HEK293T (cell line): ENCODE results near the gene PJA1.

Source experiments
- CTCF ChIA-PET: fragments of 350-600 bp; formaldehyde crosslinking; extraction: SDS; loops from one replicate; lab custom pipeline; 2021; ENCODE audit warnings: antibody characterized with exemption, inconsistent platforms; lab: Yijun Ruan, JAX
- POLR2A ChIA-PET: fragments of 350-600 bp; formaldehyde crosslinking; extraction: SDS; loops from one replicate; lab custom pipeline; 2020; ENCODE audit warnings: antibody characterized with exemption, inconsistent platforms; lab: Yijun Ruan, JAX
- DNase-seq: peaks from one replicate; pipeline ENCODE4 v3.0.0; 2012; ENCODE audit warnings: mixed read lengths; ENCODE audit errors: extremely low spot score
- ARNT ChIP-seq: fragments of 450-650 bp; IDR thresholded peaks from 2 replicates; pipeline ENCODE4 v1.6.1; 2017; ENCODE audit warnings: mild to moderate bottlenecking
- BHLHE40 ChIP-seq: fragments of 450-650 bp; IDR thresholded peaks from 2 replicates; pipeline ENCODE4 v1.6.1; 2016; ENCODE audit warnings: mild to moderate bottlenecking, moderate library complexity, borderline replicate concordance
- CTBP1 ChIP-seq: fragments of 450-650 bp; IDR thresholded peaks from 2 replicates; pipeline ENCODE4 v1.6.1; 2016; ENCODE audit warnings: borderline replicate concordance
- ELF4 ChIP-seq: fragments of 450-650 bp; IDR thresholded peaks from 2 replicates; pipeline ENCODE4 v1.6.1; 2017; ENCODE audit warnings: antibody characterized with exemption
- FOXA1 ChIP-seq: fragments of 450-650 bp; IDR thresholded peaks from 2 replicates; pipeline ENCODE4 v1.6.1; 2016; ENCODE audit warnings: mild to moderate bottlenecking
- FOXK2 ChIP-seq: fragments of 450-650 bp; IDR thresholded peaks from 2 replicates; pipeline ENCODE4 v1.6.1; 2016; ENCODE audit warnings: mild to moderate bottlenecking
- FOXM1 ChIP-seq: fragments of 450-650 bp; IDR thresholded peaks from 2 replicates; pipeline ENCODE4 v1.6.1; 2017; ENCODE audit warnings: mild to moderate bottlenecking, borderline replicate concordance
- HDGF ChIP-seq: fragments of 450-650 bp; IDR thresholded peaks from 2 replicates; pipeline ENCODE4 v1.6.1; 2017; ENCODE audit warnings: antibody characterized with exemption, borderline replicate concordance
- L3MBTL2 ChIP-seq: fragments of 450-650 bp; conservative IDR thresholded peaks from 2 replicates; pipeline ENCODE4 v1.6.1; 2016; ENCODE audit warnings: mild to moderate bottlenecking
- LEF1 ChIP-seq: fragments of 450-650 bp; IDR thresholded peaks from 2 replicates; pipeline ENCODE4 v1.6.1; 2017; ENCODE audit warnings: mild to moderate bottlenecking, borderline replicate concordance
- NFRKB ChIP-seq: fragments of 450-650 bp; IDR thresholded peaks from 2 replicates; pipeline ENCODE4 v1.6.1; 2016; ENCODE audit warnings: mild to moderate bottlenecking, moderate library complexity
- SP1 ChIP-seq: fragments of 450-650 bp; IDR thresholded peaks from 2 replicates; pipeline ENCODE4 v1.6.1; 2017
- SUZ12 ChIP-seq: fragments of 450-650 bp; IDR thresholded peaks from 2 replicates; pipeline ENCODE4 v1.6.1; 2016; ENCODE audit warnings: mild to moderate bottlenecking
- TARDBP ChIP-seq: fragments of 450-650 bp; IDR thresholded peaks from 2 replicates; pipeline ENCODE4 v1.6.1; 2016
- ZNF384 ChIP-seq: fragments of 450-650 bp; IDR thresholded peaks from 2 replicates; pipeline ENCODE4 v1.6.1; 2016
- TF ChIP-seq, protein P1 (sequence below): fragments of 450-650 bp; IDR thresholded peaks from 2 replicates; pipeline ENCODE4 v1.6.1; 2016

The PJA1 gene

GRCh38 chrX:69123481-69123880, 41.8 kb downstream of the PJA1 start:
- no peak for DNase-seq

DNA sequence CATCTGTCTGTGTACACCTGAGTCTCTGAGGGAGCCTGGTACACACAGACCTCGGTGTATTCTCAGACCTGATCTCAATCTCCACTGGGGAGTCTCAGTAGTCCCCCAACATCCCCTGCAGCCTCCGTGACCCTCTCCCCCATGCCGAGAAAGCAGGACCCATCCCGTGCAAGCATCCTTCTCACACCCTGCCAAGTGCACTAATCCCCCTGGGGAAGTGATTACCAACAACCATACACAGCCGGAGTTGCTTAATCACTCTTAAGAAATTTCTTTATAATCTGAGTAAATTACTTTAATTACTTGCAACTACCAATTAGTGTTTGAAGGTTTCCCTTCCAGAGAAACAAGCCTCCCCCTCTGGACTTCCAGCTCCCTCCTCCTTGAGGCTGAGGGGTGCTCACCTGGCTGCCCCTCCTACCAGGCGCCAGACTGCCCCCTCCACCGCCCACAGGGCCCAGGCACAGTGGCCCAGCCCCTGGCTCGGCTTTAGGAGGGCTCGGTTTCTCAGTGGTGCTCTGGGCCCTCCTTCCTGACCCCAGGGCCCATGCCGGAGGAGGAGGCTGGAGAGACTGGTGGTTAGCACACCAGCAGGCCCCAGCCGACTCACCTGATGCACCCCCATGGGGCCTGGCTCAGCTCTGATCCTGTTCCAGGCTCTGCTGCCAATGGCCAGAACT, 43.8 kb downstream of the PJA1 start:
- TF ChIP-seq CTBP1 (no peak), FOXK2 (no peak), ARNT (no peak), HDGF (no peak), SUZ12 (no peak), TARDBP (no peak), SP1 (no peak), L3MBTL2 (no peak), FOXM1 (no peak), NFRKB (no peak), LEF1 (no peak), ELF4 (no peak), FOXA1 (no peak), BHLHE40 (no peak), ZNF384 (no peak)
- TF ChIP-seq, protein P1, sequence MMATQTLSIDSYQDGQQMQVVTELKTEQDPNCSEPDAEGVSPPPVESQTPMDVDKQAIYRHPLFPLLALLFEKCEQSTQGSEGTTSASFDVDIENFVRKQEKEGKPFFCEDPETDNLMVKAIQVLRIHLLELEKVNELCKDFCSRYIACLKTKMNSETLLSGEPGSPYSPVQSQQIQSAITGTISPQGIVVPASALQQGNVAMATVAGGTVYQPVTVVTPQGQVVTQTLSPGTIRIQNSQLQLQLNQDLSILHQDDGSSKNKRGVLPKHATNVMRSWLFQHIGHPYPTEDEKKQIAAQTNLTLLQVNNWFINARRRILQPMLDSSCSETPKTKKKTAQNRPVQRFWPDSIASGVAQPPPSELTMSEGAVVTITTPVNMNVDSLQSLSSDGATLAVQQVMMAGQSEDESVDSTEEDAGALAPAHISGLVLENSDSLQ = no peak
- DNase-seq = no peak
- ChIA-PET CTCF (no interaction called here), POLR2A (no interaction called here)

More at GRCh38 chrX:69123481-69123880, 41.8 kb downstream of the PJA1 start:
- ChIA-PET CTCF (interaction anchor here (0.6 to 1.7 kb wide), 3 partner anchors 10 to 22 kb away, joined by 3 to 6 read pairs (median 3); no protein-coding TSS in a partner anchor), POLR2A (interaction anchor here (0.9 to 1.4 kb wide), 3 partner anchors 15 to 43 kb away, joined by 3 read pairs; no protein-coding TSS in a partner anchor)
- no peak for TF ChIP-seq SP1
- no peak for TF ChIP-seq FOXK2
- no peak for TF ChIP-seq LEF1
- TF ChIP-seq HDGF = no peak
- no peak for TF ChIP-seq NFRKB
- no peak for TF ChIP-seq ARNT
- TF ChIP-seq, protein P1 = no peak
- TF ChIP-seq TARDBP = no peak

GRCh38 chrX:69120476-69120875, 44.8 kb downstream of the PJA1 start:
- DNase-seq = no peak
- ChIA-PET POLR2A (interaction anchor here (0.8 kb wide), 1 partner anchor 40 kb away, joined by 3 read pairs; no protein-coding TSS in a partner anchor), CTCF (interaction anchor here (0.6 kb wide), 1 partner anchor 292 kb away, joined by 3 read pairs; no protein-coding TSS in a partner anchor)
- TF ChIP-seq SP1 (no peak), BHLHE40 (no peak), CTBP1 (no peak), TARDBP (no peak), ZNF384 (no peak), HDGF (no peak)

DNA sequence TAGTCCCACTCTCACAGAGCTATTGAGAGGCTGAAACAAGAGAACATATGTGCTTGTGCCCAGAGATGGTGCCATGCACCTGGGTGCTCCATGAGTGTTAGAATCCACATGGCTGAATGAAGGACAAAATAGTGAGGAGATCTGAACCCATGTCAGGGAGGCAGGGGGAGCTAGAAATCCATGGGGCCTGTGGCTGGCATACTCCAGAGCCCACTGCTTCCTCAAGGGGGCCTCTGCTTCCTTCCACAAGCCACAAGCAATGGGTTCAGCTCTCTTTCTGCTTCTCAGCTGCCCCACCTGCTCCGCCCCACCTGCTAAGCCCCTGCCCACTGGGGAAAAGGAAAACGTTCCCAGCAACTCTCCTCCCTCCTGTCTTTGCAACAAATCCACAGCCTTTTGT, 46.1 kb downstream of the PJA1 start:
- TF ChIP-seq L3MBTL2 (no peak), FOXA1 (no peak), SUZ12 (no peak), ARNT (no peak), HDGF (no peak), BHLHE40 (no peak), ZNF384 (no peak), FOXK2 (no peak), CTBP1 (no peak), TARDBP (no peak), ELF4 (no peak), FOXM1 (no peak), NFRKB (no peak), SP1 (no peak)
- TF ChIP-seq, protein P1 = no peak
- ChIA-PET POLR2A (interaction anchor here (1.3 kb wide), 1 partner anchor 35 kb away, joined by 5 read pairs; no protein-coding TSS in a partner anchor), CTCF (interaction anchor here (1.3 kb wide), 1 partner anchor 14 kb away, joined by 3 read pairs; no protein-coding TSS in a partner anchor)
- no peak for DNase-seq

DNA sequence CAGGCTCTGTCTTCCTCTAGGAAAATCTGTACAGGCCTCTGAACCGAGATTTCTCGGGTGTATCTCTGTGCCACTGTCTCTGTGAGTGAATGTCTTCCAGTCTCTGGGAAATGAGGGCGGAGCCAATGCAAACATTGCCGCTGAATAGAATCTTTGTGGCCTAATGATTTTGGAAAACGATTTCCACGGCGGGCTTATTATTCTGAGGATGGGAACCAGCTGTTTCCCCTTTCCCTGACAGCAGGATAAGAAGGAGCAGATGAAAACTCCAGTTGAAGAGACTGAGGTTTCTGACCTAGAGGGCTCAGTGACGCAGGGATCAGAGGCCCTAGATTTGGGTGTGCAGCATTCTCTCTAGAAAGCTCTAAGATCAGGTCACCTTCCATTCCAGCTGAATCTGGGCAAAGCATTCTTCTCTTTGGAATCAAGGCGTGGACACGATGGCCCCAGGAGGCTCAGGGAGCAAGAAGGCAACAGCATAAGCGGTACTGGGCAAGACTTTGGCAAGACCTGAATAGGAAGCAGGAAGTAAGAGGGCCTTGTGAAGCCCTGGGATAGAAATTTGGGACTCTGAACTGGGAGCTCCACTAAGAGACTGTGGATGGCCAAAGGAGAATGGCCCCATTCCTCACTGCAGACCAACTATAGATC, 47.3 kb downstream of the PJA1 start:
- TF ChIP-seq L3MBTL2 (no peak), ARNT (no peak), TARDBP (no peak), BHLHE40 (no peak), NFRKB (no peak), HDGF (no peak), ZNF384 (no peak), SUZ12 (no peak), SP1 (no peak), LEF1 (no peak), FOXA1 (no peak), FOXM1 (no peak), FOXK2 (no peak), ELF4 (no peak)
- TF ChIP-seq, protein P1 = no peak
- CTCF ChIA-PET = interaction anchor here (1.0 kb wide), 1 partner anchor 13 kb away, joined by 4 read pairs; no protein-coding TSS in a partner anchor
- POLR2A ChIA-PET = interaction anchor here (0.7 to 1.0 kb wide), 4 partner anchors 9 to 34 kb away, joined by 3 read pairs; no protein-coding TSS in a partner anchor
- no peak for DNase-seq
